ENCODE results near the gene RELN. TPM values are rescaled to one million over a fixed set of nuclear protein-coding genes. Genes with fewer than 3 reads are reported as not detected.

Gene RELN
- total and polyA plus RNA-seq, 2 of the 13 experiments (the other 11 are each of a cell fraction or from before 2014, with no cell fraction given) = 315 to 332 TPM

- no peak overlapping the region for H3K9ac ChIP-seq (ENCODE audit: insufficient read depth, low read depth, low read length)
- H3K9me3 ChIP-seq (ENCODE audit: low read length) = no peaks in the 10 kb centered on the region
- H4K20me1 ChIP-seq (ENCODE audit: insufficient read depth, low read length) = peaks cover 14% of the 10 kb centered on the region
- no peaks in the 10 kb centered on the region; a peak in 1 of 5 replicates for H3K36me3 ChIP-seq (replicated peaks in 1 of 2; ENCODE audit: control insufficient read depth in 1 of 2, insufficient read depth in 2 of 2, low read length in 2 of 2)
- H2AFZ ChIP-seq (ENCODE audit: low read length) = no peak overlapping the region
- ChIA-PET CTCF (ENCODE audit: low intra/inter-chr PET ratio, low total read pairs) (no interaction called here), POLR2A (no interaction called here)
- H3K4me3 ChIP-seq (replicated peaks in 1 of 3; ENCODE audit: insufficient read depth in 1 of 3, low read depth in 2 of 3, low read length in 3 of 3) = no peak overlapping the region
- no peaks in the 10 kb centered on the region for H3K27me3 ChIP-seq (ENCODE audit: control insufficient read depth in 1 of 2, insufficient read depth in 2 of 2, low read length in 2 of 2)
- 85% methylated on average over 5 of the region's 5 CpGs for WGBS (ENCODE audit: low lambda C conversion rate)
- TF ChIP-seq NFE2L2 (IDR thresholded peaks at IDR 0.05; ENCODE audit: low read length) (no peak), PTBP1 (IDR thresholded peaks at IDR 0.05; ENCODE audit: low read depth, low read length, poor library complexity, severe bottlenecking) (no peak), MBNL3 (CRISPR knock-in tag; conservative IDR thresholded peaks at IDR 0.05) (no peak), ZBTB38 (CRISPR knock-in tag; IDR thresholded peaks at IDR 0.05) (no peak)
- no peak for ATAC-seq
- H3K79me2 ChIP-seq (ENCODE audit: insufficient read depth, low read length) = peaks cover 16% of the 10 kb centered on the region
- BruUV-seq (replicated peaks) = no TSS peak
- H3K27ac ChIP-seq (ENCODE audit: extremely low read length, insufficient read depth, low read length) = no peak overlapping the region
- no peak overlapping the region for H3K4me2 ChIP-seq (ENCODE audit: low read depth, low read length)
- intact Hi-C loops (cut with micrococcal nuclease; ENCODE audit: unreplicated experiment) = no loop called here
- no peak for FAIRE-seq
- peaks cover 22% of the 10 kb centered on the region for H3K4me1 ChIP-seq (ENCODE audit: insufficient read depth, low read length)
- DNase-seq (ENCODE audit: low spot score) = no peak
- in situ Hi-C loops (cut with HindIII; ENCODE audit: extremely low pct_ligation_motif_present, low pct_unique_long_range_greater_than_20kb) = no loop called here
These were observed 124.0 kb downstream of the RELN start for GRCh38 chr7:103865442-103865841.

- ATAC-seq (no peak), FAIRE-seq (no peak), DNase-seq (ENCODE audit: low spot score) (no peak)
- in situ Hi-C loops (cut with HindIII; ENCODE audit: extremely low pct_ligation_motif_present, low pct_unique_long_range_greater_than_20kb) (no loop called here), intact Hi-C loops (cut with micrococcal nuclease; ENCODE audit: unreplicated experiment) (no loop called here)
- Histone ChIP-seq H3K4me1 (ENCODE audit: insufficient read depth, low read length) (peaks cover 10% of the 10 kb centered on the region), H3K36me3 (replicated peaks in 1 of 2; ENCODE audit: control insufficient read depth in 1 of 2, insufficient read depth in 2 of 2, low read length in 2 of 2) (no peaks in the 10 kb centered on the region; a peak in 1 of 5 replicates), H3K4me3 (replicated peaks in 1 of 3; ENCODE audit: insufficient read depth in 1 of 3, low read depth in 2 of 3, low read length in 3 of 3) (no peak overlapping the region), H4K20me1 (ENCODE audit: insufficient read depth, low read length) (peaks cover 14% of the 10 kb centered on the region), H3K27me3 (ENCODE audit: control insufficient read depth in 1 of 2, insufficient read depth in 2 of 2, low read length in 2 of 2) (no peaks in the 10 kb centered on the region), H3K4me2 (ENCODE audit: low read depth, low read length) (no peak overlapping the region), H2AFZ (ENCODE audit: low read length) (no peak overlapping the region), H3K9ac (ENCODE audit: insufficient read depth, low read depth, low read length) (no peak overlapping the region), H3K79me2 (ENCODE audit: insufficient read depth, low read length) (peaks cover 19% of the 10 kb centered on the region), H3K9me3 (ENCODE audit: low read length) (no peaks in the 10 kb centered on the region), H3K27ac (ENCODE audit: extremely low read length, insufficient read depth, low read length) (no peak overlapping the region)
- ChIA-PET CTCF (ENCODE audit: low intra/inter-chr PET ratio, low total read pairs) (no interaction called here), POLR2A (no interaction called here)
- 71% methylated on average over 4 of the region's 4 CpGs for WGBS (ENCODE audit: low lambda C conversion rate)
- TF ChIP-seq ZNF292 (CRISPR knock-in tag; IDR thresholded peaks at IDR 0.05; ENCODE audit: borderline replicate concordance, low read depth) = no peak
- TF ChIP-seq ZNF614 (CRISPR knock-in tag; IDR thresholded peaks at IDR 0.05; ENCODE audit: borderline replicate concordance) = no peak
- TF ChIP-seq TBX3 (IDR thresholded peaks at IDR 0.05; ENCODE audit: borderline replicate concordance) = no peak
- TF ChIP-seq AGO2 (optimal IDR thresholded peaks at IDR 0.05; ENCODE audit: low read depth, low read length) = peak; percentile 15
- TF ChIP-seq FIP1L1 (IDR thresholded peaks at IDR 0.05; ENCODE audit: borderline replicate concordance, insufficient read depth, low read depth, low read length) = no peak
- no peak for TF ChIP-seq RORA (CRISPR knock-in tag; IDR thresholded peaks at IDR 0.05)
- BruUV-seq (replicated peaks) = no TSS peak
These were observed 127.0 kb downstream of the RELN start for GRCh38 chr7:103862302-103863035.
